ENCODE measurements around the gene MTR.
A peak's percentile ranks its signal among the peaks of the same experiment; 100 is the strongest.

The MTR gene

GRCh38 chr1:236877661-236878060 lies 82.6 kb downstream of the MTR start:
- H3K9me3 Mint-ChIP-seq: no peaks in the 10 kb centered on the region
- no peaks in the 10 kb centered on the region for H3K27me3 Mint-ChIP-seq
- H3K36me3 Mint-ChIP-seq (ENCODE audit: low read depth): peaks cover 44% of the 10 kb centered on the region
- H3K27ac Mint-ChIP-seq: no peak overlapping the region
- no peak overlapping the region for H3K4me3 Mint-ChIP-seq
- H3K4me1 Mint-ChIP-seq (ENCODE audit: low read depth): peaks cover 9% of the 10 kb centered on the region

GRCh38 chr1:236880209-236880608 lies 85.1 kb downstream of the MTR start:
- Mint-ChIP-seq H3K4me3 (no peak overlapping the region), H3K9me3 (no peaks in the 10 kb centered on the region), H3K36me3 (ENCODE audit: low read depth) (peaks cover 42% of the 10 kb centered on the region), H3K27ac (no peak overlapping the region), H3K27me3 (no peaks in the 10 kb centered on the region), H3K4me1 (ENCODE audit: low read depth) (peaks cover 9% of the 10 kb centered on the region)

- peaks cover 44% of the 10 kb centered on the region for H3K36me3 Mint-ChIP-seq (ENCODE audit: low read depth)
- no peaks in the 10 kb centered on the region for H3K9me3 Mint-ChIP-seq
- H3K27me3 Mint-ChIP-seq: no peaks in the 10 kb centered on the region
- no peaks in the 10 kb centered on the region for H3K4me1 Mint-ChIP-seq (ENCODE audit: low read depth)
- no peak overlapping the region for H3K4me3 Mint-ChIP-seq
- H3K27ac Mint-ChIP-seq: no peak overlapping the region
Measured at GRCh38 chr1:236882678-236883077, 87.6 kb downstream of the MTR start.

GRCh38 chr1:236886199-236886598 lies 91.1 kb downstream of the MTR start:
- H3K27ac Mint-ChIP-seq: no peak overlapping the region
- H3K36me3 Mint-ChIP-seq (ENCODE audit: low read depth): peaks cover 65% of the 10 kb centered on the region
- no peak overlapping the region for H3K4me3 Mint-ChIP-seq
- no peaks in the 10 kb centered on the region for H3K9me3 Mint-ChIP-seq
- H3K4me1 Mint-ChIP-seq (ENCODE audit: low read depth): no peaks in the 10 kb centered on the region
- no peaks in the 10 kb centered on the region for H3K27me3 Mint-ChIP-seq

- Mint-ChIP-seq H3K4me3 (no peak overlapping the region), H3K27me3 (no peaks in the 10 kb centered on the region), H3K36me3 (ENCODE audit: low read depth) (peaks cover 71% of the 10 kb centered on the region), H3K9me3 (no peaks in the 10 kb centered on the region), H3K27ac (no peak overlapping the region), H3K4me1 (ENCODE audit: low read depth) (no peaks in the 10 kb centered on the region)
Measured at GRCh38 chr1:236887081-236887480, 92.0 kb downstream of the MTR start.

- no peaks in the 10 kb centered on the region for H3K4me1 Mint-ChIP-seq (ENCODE audit: low read depth)
- no peaks in the 10 kb centered on the region for H3K27me3 Mint-ChIP-seq
- H3K36me3 Mint-ChIP-seq (ENCODE audit: low read depth): peaks cover 81% of the 10 kb centered on the region
- H3K9me3 Mint-ChIP-seq: no peaks in the 10 kb centered on the region
- no peak overlapping the region for H3K27ac Mint-ChIP-seq
- no peak overlapping the region for H3K4me3 Mint-ChIP-seq
Measured at GRCh38 chr1:236888126-236888525, 93.0 kb downstream of the MTR start.

GRCh38 chr1:236888903-236889302 lies 93.8 kb downstream of the MTR start:
- H3K4me1 Mint-ChIP-seq (ENCODE audit: low read depth): no peaks in the 10 kb centered on the region
- peak overlapping the region; percentile 1 for H3K27ac Mint-ChIP-seq
- no peaks in the 10 kb centered on the region for H3K9me3 Mint-ChIP-seq
- H3K27me3 Mint-ChIP-seq: no peaks in the 10 kb centered on the region
- H3K4me3 Mint-ChIP-seq: no peak overlapping the region
- peaks cover 87% of the 10 kb centered on the region for H3K36me3 Mint-ChIP-seq (ENCODE audit: low read depth)

- Mint-ChIP-seq H3K27me3 (no peaks in the 10 kb centered on the region), H3K4me3 (no peak overlapping the region), H3K27ac (no peak overlapping the region), H3K9me3 (no peaks in the 10 kb centered on the region), H3K4me1 (ENCODE audit: low read depth) (no peaks in the 10 kb centered on the region), H3K36me3 (ENCODE audit: low read depth) (peaks cover 88% of the 10 kb centered on the region)
Measured at GRCh38 chr1:236890152-236891056, 95.3 kb downstream of the MTR start.

- Mint-ChIP-seq H3K9me3 (no peaks in the 10 kb centered on the region), H3K36me3 (ENCODE audit: low read depth) (peaks cover 90% of the 10 kb centered on the region), H3K27me3 (no peaks in the 10 kb centered on the region), H3K4me1 (ENCODE audit: low read depth) (no peaks in the 10 kb centered on the region), H3K27ac (no peak overlapping the region), H3K4me3 (no peak overlapping the region)
Measured at GRCh38 chr1:236893626-236894545, 98.8 kb downstream of the MTR start.

GRCh38 chr1:236895665-236896387 lies 100.7 kb downstream of the MTR start:
- H3K27me3 Mint-ChIP-seq: no peaks in the 10 kb centered on the region
- peaks cover 93% of the 10 kb centered on the region for H3K36me3 Mint-ChIP-seq (ENCODE audit: low read depth)
- H3K27ac Mint-ChIP-seq: peak overlapping the region; percentile 1
- peaks cover 2% of the 10 kb centered on the region for H3K9me3 Mint-ChIP-seq
- no peak overlapping the region for H3K4me3 Mint-ChIP-seq
- H3K4me1 Mint-ChIP-seq (ENCODE audit: low read depth): no peaks in the 10 kb centered on the region

GRCh38 chr1:236896716-236897115 lies 101.6 kb downstream of the MTR start:
- Mint-ChIP-seq H3K27me3 (no peaks in the 10 kb centered on the region), H3K27ac (no peak overlapping the region), H3K9me3 (peaks cover 7% of the 10 kb centered on the region), H3K4me1 (ENCODE audit: low read depth) (no peaks in the 10 kb centered on the region), H3K4me3 (no peak overlapping the region), H3K36me3 (ENCODE audit: low read depth) (peaks cover 93% of the 10 kb centered on the region)

GRCh38 chr1:236904892-236905741 lies 110.0 kb downstream of the MTR start:
- H3K4me1 Mint-ChIP-seq (ENCODE audit: low read depth): peaks cover 14% of the 10 kb centered on the region
- H3K27me3 Mint-ChIP-seq: no peaks in the 10 kb centered on the region
- peaks cover 23% of the 10 kb centered on the region for H3K36me3 Mint-ChIP-seq (ENCODE audit: low read depth)
- H3K4me3 Mint-ChIP-seq: no peak overlapping the region
- H3K9me3 Mint-ChIP-seq: peaks cover 17% of the 10 kb centered on the region
- peak overlapping the region; percentile 40 for H3K27ac Mint-ChIP-seq

- H3K4me1 Mint-ChIP-seq (ENCODE audit: low read depth): peaks cover 14% of the 10 kb centered on the region
- H3K27me3 Mint-ChIP-seq: no peaks in the 10 kb centered on the region
- no peak overlapping the region for H3K27ac Mint-ChIP-seq
- H3K36me3 Mint-ChIP-seq (ENCODE audit: low read depth): peaks cover 3% of the 10 kb centered on the region
- H3K9me3 Mint-ChIP-seq: peaks cover 11% of the 10 kb centered on the region
- H3K4me3 Mint-ChIP-seq: no peak overlapping the region
Measured at GRCh38 chr1:236907205-236907604, 112.1 kb downstream of the MTR start.

GRCh38 chr1:236908669-236909068 lies 113.6 kb downstream of the MTR start:
- Mint-ChIP-seq H3K9me3 (peaks cover 11% of the 10 kb centered on the region), H3K27me3 (no peaks in the 10 kb centered on the region), H3K36me3 (ENCODE audit: low read depth) (no peaks in the 10 kb centered on the region), H3K4me1 (ENCODE audit: low read depth) (peaks cover 18% of the 10 kb centered on the region), H3K27ac (no peak overlapping the region), H3K4me3 (no peak overlapping the region)

Data from stimulated activated naive CD8-positive, alpha-beta T cell treated with anti-CD3 and anti-CD28 coated beads, Interleukin-15, Interleukin-2, amounts not matched to agents 100 ng/mL and 50 ng/mL, for 24 hours (primary cell).